Naive thymus-derived CD4-positive, alpha-beta T cell (primary cell): ENCODE data around the gene LYPD5. TPM values are rescaled to one million over a fixed set of nuclear protein-coding genes. Genes with fewer than 3 reads are reported as not detected.

Source experiments
- ATAC-seq: fragments of 150-1000 bp; cut with Tn5 transposase; 2 replicates; pipeline ENCODE4 v1.10.0; 2021; ENCODE audit warnings: mild to moderate bottlenecking, moderate library complexity
- CTCF ChIA-PET: fragments of 350-600 bp; sonication (Branson Sonifier 250); formaldehyde crosslinking; loops from one replicate; lab custom pipeline; 2021; ENCODE audit warnings: antibody characterized with exemption; lab: Charles Lee
- POLR2A ChIA-PET: fragments of 350-600 bp; sonication (Branson Sonifier 250); formaldehyde crosslinking; loops from one replicate; lab custom pipeline; 2021; ENCODE audit warnings: antibody characterized with exemption, inconsistent platforms; lab: Charles Lee
- DNase-seq, 9 donors: peaks; one replicate each; pipeline versions ENCODE4 v3.0.0 to v3.0.0-alpha.2; 2020 to 2022; ENCODE audit warnings: mixed read lengths in 1 of 9
- H3K27ac ChIP-seq: one replicate; pipeline ENCODE4 v1.7.0; 2013; ENCODE audit warnings: mild to moderate bottlenecking, low read depth, low read length, moderate library complexity
- H3K27me3 ChIP-seq, 2 donors: one replicate each; pipeline ENCODE4 v1.7.0; 2013; ENCODE audit warnings: low read length in 2 of 2, mild to moderate bottlenecking in 2 of 2, moderate library complexity in 2 of 2; ENCODE audit not compliant: control insufficient read depth in 2 of 2, insufficient read depth in 2 of 2
- H3K36me3 ChIP-seq, 3 experiments: 1 replicate in 2 of 3; 2 replicates in 1 of 3; pipeline ENCODE4 v1.7.0; 2013; ENCODE audit warnings: low read length in 3 of 3, mild to moderate bottlenecking in 3 of 3, moderate library complexity in 1 of 3; ENCODE audit not compliant: insufficient read depth in 3 of 3, control insufficient read depth in 2 of 3
- H3K4me1 ChIP-seq, 2 donors: one replicate each; pipeline ENCODE4 v1.7.0; 2013; ENCODE audit warnings: low read length in 2 of 2, mild to moderate bottlenecking in 2 of 2, moderate library complexity in 1 of 2; ENCODE audit not compliant: control insufficient read depth in 2 of 2, insufficient read depth in 2 of 2
- H3K4me3 ChIP-seq: 2 replicates; pipeline ENCODE4 v1.7.0; 2013; ENCODE audit warnings: mild to moderate bottlenecking, low read length
- H3K9me3 ChIP-seq, 3 experiments: 1 replicate in 2 of 3; 2 replicates in 1 of 3; pipeline ENCODE4 v1.7.0; 2013; ENCODE audit warnings: low read length in 3 of 3; ENCODE audit not compliant: control insufficient read depth in 2 of 3
- H3K27ac Mint-ChIP-seq, 9 donors: one replicate each; pipeline ENCODE4 v1.8.0; 2020 to 2022; ENCODE audit warnings: mixed read lengths in 9 of 9, mild to moderate bottlenecking in 8 of 9, moderate library complexity in 5 of 9, inconsistent platforms in 2 of 9
- H3K27me3 Mint-ChIP-seq, 5 donors: one replicate each; pipeline ENCODE4 v1.8.0; 2021 to 2022; ENCODE audit warnings: mixed read lengths in 5 of 5, mild to moderate bottlenecking in 1 of 5
- H3K36me3 Mint-ChIP-seq, 5 donors: one replicate each; pipeline ENCODE4 v1.8.0; 2020 to 2022; ENCODE audit warnings: mixed read lengths in 5 of 5, mild to moderate bottlenecking in 3 of 5, inconsistent platforms in 1 of 5
- H3K4me1 Mint-ChIP-seq, 7 donors: one replicate each; pipeline ENCODE4 v1.8.0; 2020 to 2022; ENCODE audit warnings: mixed read lengths in 7 of 7, mild to moderate bottlenecking in 3 of 7, inconsistent platforms in 1 of 7
- H3K4me3 Mint-ChIP-seq, 10 donors: one replicate each; pipeline ENCODE4 v1.8.0; 2020 to 2022; ENCODE audit warnings: mild to moderate bottlenecking in 10 of 10, mixed read lengths in 10 of 10, moderate library complexity in 6 of 10, inconsistent platforms in 2 of 10
- H3K9me3 Mint-ChIP-seq, 11 donors: one replicate each; pipeline ENCODE4 v1.8.0; 2020 to 2022; ENCODE audit warnings: mixed read lengths in 11 of 11, mild to moderate bottlenecking in 4 of 11, inconsistent platforms in 1 of 11, moderate library complexity in 1 of 11
- intact Hi-C, 2 donors: fragments of 100-400 bp; cut with micrococcal nuclease; formaldehyde crosslinking; loops; one replicate each; pipeline ENCODE4 v1.15.1; 2023
- polyA plus RNA-seq, 2 donors: library from polyadenylated mRNA; unstranded; fragments of 300-500 nt; fragmentation: Illumina TruSeq; gene quantifications; one replicate each; pipeline ENCODE4 v1.2.3, GENCODE V29; 2021
- total RNA-seq, 6 experiments: library from RNA in 5 of 6; stranded (reverse) in 5 of 6; gene quantifications; 1 replicate in 5 of 6; 2 replicates in 1 of 6; pipeline ENCODE4 v1.2.3 and lab custom pipeline; 2021 to 2026

Gene LYPD5
- total and polyA plus RNA-seq, 7 experiments from 2014 or later, result 0.19 to 0.89 (median 0.44) TPM; not detected in 1

DNA sequence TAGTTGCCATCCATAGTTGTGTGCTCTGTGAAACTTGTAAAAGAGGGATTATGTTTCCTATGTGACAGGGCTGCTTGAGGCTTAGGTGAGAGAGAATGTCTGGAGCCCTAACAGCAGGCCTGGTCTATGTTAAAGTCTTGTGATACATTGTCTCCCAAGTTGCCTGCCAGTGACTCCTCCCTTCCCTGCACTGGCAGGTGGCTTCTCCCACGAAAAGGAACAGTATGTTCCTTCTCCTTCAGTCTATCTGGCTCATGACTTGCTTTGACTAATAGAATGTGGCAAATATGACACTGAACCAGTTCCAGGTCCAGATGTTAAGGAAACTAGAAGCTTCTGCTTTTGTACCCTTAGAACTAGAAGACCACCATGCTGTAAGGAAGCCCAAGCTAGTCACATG is 15.6 kb downstream of the LYPD5 start:
- DNase-seq (no peak), ATAC-seq (no peak)
- no peaks in the 10 kb centered on the region for H3K9me3 Mint-ChIP-seq
- no peak overlapping the region for H3K4me3 Mint-ChIP-seq
- Histone ChIP-seq H3K36me3 (no peaks in the 10 kb centered on the region), H3K27ac (no peak overlapping the region), H3K4me1 (peaks cover 11 to 24% of the 10 kb centered on the region in 2 donors), H3K9me3 (no peaks in the 10 kb centered on the region), H3K27me3 (no peaks in the 10 kb centered on the region), H3K4me3 (no peak overlapping the region)
- H3K27me3 Mint-ChIP-seq, result peaks cover 3 to 13% (median 6%) of the 10 kb centered on the region in 5 donors
- no peak overlapping the region for H3K27ac Mint-ChIP-seq
- CTCF ChIA-PET, result interaction anchor here (0.7 to 1.1 kb wide), 3 partner anchors 20 to 93 kb away, joined by 3 to 5 read pairs (median 4); no protein-coding TSS in a partner anchor
- intact Hi-C loops, result loop anchor here (10.0 kb wide), 2 partner anchors 262 to 352 kb away; partner anchors contain the start of gene ETHE1 (in 1 of the 2)
- POLR2A ChIA-PET, result no interaction called here
- peaks cover 0 to 4% (median 0%) of the 10 kb centered on the region in 5 donors for H3K36me3 Mint-ChIP-seq
- peaks cover 18 to 40% (median 32%) of the 10 kb centered on the region in 7 donors for H3K4me1 Mint-ChIP-seq

DNA sequence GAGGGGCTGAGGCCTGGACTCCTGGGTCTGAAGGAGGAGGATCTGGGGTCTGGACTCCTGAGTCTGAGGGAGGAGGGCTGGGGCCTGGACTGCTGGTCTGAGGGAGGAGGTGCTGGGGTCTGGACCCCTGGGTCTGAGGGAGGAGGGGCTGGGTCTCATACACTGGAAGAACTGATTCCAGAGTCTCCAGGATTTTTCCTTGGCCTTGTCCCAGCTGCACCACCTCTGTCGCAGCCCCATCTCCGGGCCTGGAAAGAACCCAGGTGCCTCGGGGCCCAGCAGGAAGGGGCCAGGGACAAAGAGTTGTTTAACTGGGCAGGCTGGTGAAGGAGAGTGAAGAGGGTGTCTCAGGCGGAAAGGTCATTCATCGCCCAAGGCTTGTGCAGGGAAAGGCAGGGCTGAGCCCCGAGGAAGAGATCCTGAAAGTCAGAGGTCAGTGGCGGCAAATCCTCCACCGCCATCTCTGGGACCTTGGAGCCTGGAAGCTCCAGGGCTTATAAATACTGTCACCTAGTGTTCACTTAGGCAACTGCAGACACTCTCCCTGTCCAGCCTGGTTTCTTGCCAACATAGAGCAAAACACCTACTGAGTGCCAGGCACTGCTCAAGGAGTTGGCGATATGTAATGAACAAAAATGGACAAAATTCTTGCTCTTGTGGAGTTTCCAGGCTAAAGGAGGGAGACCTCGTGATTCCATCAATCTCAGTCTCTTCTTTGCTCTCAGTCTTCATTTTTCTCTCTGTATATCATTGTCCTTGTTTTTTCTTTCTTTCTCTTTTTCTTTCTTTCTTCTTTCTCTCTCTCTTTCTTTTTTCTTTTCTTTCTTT is 17.1 kb downstream of the LYPD5 start:
- intact Hi-C loops, result loop anchor here (1.0 to 10.0 kb wide), 11 partner anchors 19 to 967 kb away; partner anchors contain the start of genes ETHE1 (in 1 of the 2), IRGQ (in 1 of the 2), PLAUR (in 1 of the 2) and SMG9 (in 1 of the 2)
- peak overlapping the region; percentile 72 for H3K27ac ChIP-seq
- H3K4me1 ChIP-seq, result peaks cover 21 to 30% of the 10 kb centered on the region in 2 donors
- no peaks in the 10 kb centered on the region for H3K36me3 ChIP-seq
- Mint-ChIP-seq H3K36me3 (peaks cover 0 to 4% (median 0%) of the 10 kb centered on the region in 5 donors), H3K4me1 (peaks cover 27 to 49% (median 40%) of the 10 kb centered on the region in 7 donors), H3K9me3 (no peaks in the 10 kb centered on the region), H3K27me3 (peaks cover 0 to 6% (median 6%) of the 10 kb centered on the region in 5 donors), H3K27ac (peak overlapping the region; percentile 87 to 98 (median 95)), H3K4me3 (peak overlapping the region; percentile 43 to 85 (median 70))
- ATAC-seq, result peak; percentile 75
- peak in 8 of 9 donors; percentile 29 to 68 (median 56) for DNase-seq
- CTCF ChIA-PET, result interaction anchor here (0.8 to 2.5 kb wide), 4 partner anchors 39 to 190 kb away, joined by 3 to 34 read pairs (median 3); no protein-coding TSS in a partner anchor
- POLR2A ChIA-PET, result interaction anchor here (0.6 to 2.3 kb wide), 5 partner anchors 19 to 43 kb away, joined by 3 to 16 read pairs (median 5); no protein-coding TSS in a partner anchor
- H3K9me3 ChIP-seq, result no peaks in the 10 kb centered on the region
- peak overlapping the region; percentile 12 for H3K4me3 ChIP-seq
- H3K27me3 ChIP-seq, result no peaks in the 10 kb centered on the region

DNA sequence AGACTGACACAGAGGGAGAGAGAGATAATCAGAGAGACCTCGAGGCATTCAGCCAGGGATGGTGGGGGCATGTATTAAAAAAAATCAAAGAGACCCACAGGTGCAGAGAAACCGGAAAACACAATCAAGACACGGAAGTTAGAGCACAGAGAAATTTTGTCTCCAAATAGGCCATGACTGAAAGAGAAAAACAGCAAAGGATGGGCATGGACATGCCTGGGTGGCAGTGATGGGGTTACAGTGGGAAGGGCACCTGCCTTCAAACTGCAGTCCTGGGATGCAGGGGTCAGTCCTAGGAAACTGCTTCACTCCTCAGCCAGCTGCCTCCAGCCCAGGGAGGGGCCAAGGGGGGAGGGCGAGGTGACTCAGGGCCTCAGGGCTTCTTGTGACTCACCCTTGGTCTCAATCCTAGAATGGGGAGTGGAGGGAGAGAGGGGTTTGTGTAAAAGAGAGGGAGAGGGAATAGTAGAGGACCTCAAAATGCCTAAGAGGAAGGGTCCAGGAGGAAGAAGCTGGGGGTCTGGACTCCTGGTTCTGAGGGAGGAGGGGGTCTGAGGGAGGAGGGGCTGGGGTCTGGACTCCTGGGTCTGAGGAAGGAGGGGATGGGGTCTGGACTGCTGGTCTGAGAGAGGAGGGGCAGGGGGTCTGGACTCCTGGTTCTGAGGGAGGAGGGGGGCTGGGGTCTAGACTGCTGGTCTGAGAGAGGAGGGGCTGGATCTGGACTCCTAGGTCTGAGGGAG is 17.8 kb downstream of the LYPD5 start:
- Mint-ChIP-seq H3K36me3 (peaks cover 0 to 4% (median 0%) of the 10 kb centered on the region in 5 donors), H3K4me3 (peak overlapping the region; percentile 59 to 86 (median 75)), H3K9me3 (no peaks in the 10 kb centered on the region), H3K27ac (peak overlapping the region; percentile 91 to 98 (median 95)), H3K4me1 (peaks cover 32 to 57% (median 47%) of the 10 kb centered on the region in 7 donors), H3K27me3 (peaks cover 0 to 6% (median 6%) of the 10 kb centered on the region in 5 donors)
- peak overlapping the region; percentile 72 for H3K27ac ChIP-seq
- intact Hi-C loops, result loop anchor here (1.0 to 10.0 kb wide), 8 partner anchors 24 to 968 kb away; partner anchors contain the start of genes ETHE1 (in 1 of the 2), IRGQ (in 1 of the 2), SMG9 (in 1 of the 2) and ZNF576 (in 1 of the 2)
- peaks cover 21 to 30% of the 10 kb centered on the region in 2 donors for H3K4me1 ChIP-seq
- no peaks in the 10 kb centered on the region for H3K36me3 ChIP-seq
- peak overlapping the region; percentile 12 for H3K4me3 ChIP-seq
- peak; percentile 50 for ATAC-seq
- POLR2A ChIA-PET, result interaction anchor here (0.6 to 2.3 kb wide), 5 partner anchors 19 to 39 kb away, joined by 3 to 16 read pairs (median 4); no protein-coding TSS in a partner anchor
- no peaks in the 10 kb centered on the region for H3K27me3 ChIP-seq
- no peaks in the 10 kb centered on the region for H3K9me3 ChIP-seq
- CTCF ChIA-PET, result interaction anchor here (0.8 to 2.5 kb wide), 4 partner anchors 39 to 189 kb away, joined by 3 to 34 read pairs (median 3); no protein-coding TSS in a partner anchor
- DNase-seq, result peak; percentile 30 to 71 (median 47)

DNA sequence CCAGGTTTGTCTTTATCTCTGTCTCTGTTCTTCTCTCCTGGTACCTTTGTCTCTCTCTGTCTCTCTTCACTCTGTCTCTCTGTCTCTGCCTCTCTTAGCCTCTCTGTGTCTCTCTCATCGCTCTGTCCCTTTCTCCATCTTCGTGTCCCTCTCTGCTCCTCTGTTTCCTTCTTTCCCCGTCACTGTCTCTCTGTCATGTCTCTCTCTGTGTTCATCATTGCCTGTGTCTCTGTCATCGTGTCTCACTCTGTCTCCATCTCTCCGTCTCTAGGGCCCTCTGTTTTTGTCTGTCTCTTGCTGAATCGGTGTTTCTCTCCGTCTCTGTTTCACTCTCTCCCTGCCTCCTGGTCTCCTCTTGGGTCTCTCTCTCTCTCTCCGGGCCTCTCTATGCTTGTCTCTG is 18.6 kb downstream of the LYPD5 start:
- Histone ChIP-seq H3K27me3 (no peaks in the 10 kb centered on the region), H3K36me3 (no peaks in the 10 kb centered on the region), H3K4me3 (peak overlapping the region; percentile 10), H3K27ac (peak overlapping the region; percentile 72), H3K4me1 (peaks cover 27 to 36% of the 10 kb centered on the region in 2 donors), H3K9me3 (no peaks in the 10 kb centered on the region)
- Mint-ChIP-seq H3K4me1 (peaks cover 35 to 64% (median 54%) of the 10 kb centered on the region in 7 donors), H3K4me3 (peak overlapping the region; percentile 9 to 86 (median 75)), H3K27ac (peak overlapping the region; percentile 91 to 98 (median 95)), H3K9me3 (no peaks in the 10 kb centered on the region), H3K36me3 (peaks cover 0 to 4% (median 0%) of the 10 kb centered on the region in 5 donors), H3K27me3 (peaks cover 0 to 1% (median under 1%) of the 10 kb centered on the region in 5 donors)
- POLR2A ChIA-PET, result interaction anchor here (2.3 kb wide), 1 partner anchor 18 kb away, joined by 16 read pairs; no protein-coding TSS in a partner anchor
- CTCF ChIA-PET, result interaction anchor here (1.0 to 2.5 kb wide), 2 partner anchors 38 to 42 kb away, joined by 4 to 34 read pairs; no protein-coding TSS in a partner anchor
- intact Hi-C loops, result loop anchor here (1.0 to 10.0 kb wide), 8 partner anchors 25 to 969 kb away; partner anchors contain the start of genes ETHE1 (in 1 of the 2), IRGQ (in 1 of the 2), SMG9 (in 1 of the 2) and ZNF576 (in 1 of the 2)
- DNase-seq, result no peak
- no peak for ATAC-seq

DNA sequence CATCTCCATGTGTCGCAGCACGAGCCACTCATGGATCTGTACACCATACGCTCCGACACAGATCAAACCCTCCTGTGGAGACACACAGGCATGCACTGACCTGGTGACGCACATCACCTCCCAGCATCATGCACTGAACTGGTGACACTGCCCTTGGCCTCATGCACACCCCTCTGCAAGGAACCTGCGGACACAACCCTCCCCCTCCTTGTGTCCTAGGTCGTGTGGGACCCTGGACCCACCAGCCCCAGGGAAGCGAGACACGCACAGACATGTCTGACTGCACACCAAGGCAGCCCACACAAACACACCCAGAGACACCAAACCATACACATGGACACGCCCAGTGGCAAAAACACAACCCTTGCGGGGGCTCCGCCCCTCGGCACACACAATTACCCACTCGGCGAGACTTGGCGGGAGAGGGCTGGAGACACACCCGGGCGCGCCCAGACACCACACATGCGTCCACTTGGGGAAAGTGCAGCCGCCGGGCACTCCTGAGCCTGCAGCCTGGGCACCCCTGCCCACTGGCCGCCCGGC is 19.5 kb downstream of the LYPD5 start:
- H3K27me3 ChIP-seq, result no peaks in the 10 kb centered on the region
- H3K9me3 ChIP-seq, result no peaks in the 10 kb centered on the region
- ATAC-seq (no peak), DNase-seq (no peak)
- intact Hi-C loops, result loop anchor here (5.0 to 10.0 kb wide), 3 partner anchors 258 to 970 kb away; partner anchors contain the start of gene ETHE1 (in 1 of the 2)
- H3K27me3 Mint-ChIP-seq, result no peaks in the 10 kb centered on the region
- no peak overlapping the region for H3K4me3 ChIP-seq
- H3K27ac Mint-ChIP-seq, result peak overlapping the region; percentile 10 to 95 (median 89)
- H3K36me3 Mint-ChIP-seq, result peaks cover 0 to 4% (median 0%) of the 10 kb centered on the region in 5 donors
- POLR2A ChIA-PET, result no interaction called here
- H3K27ac ChIP-seq, result peak overlapping the region; percentile 32
- peaks cover 31 to 44% of the 10 kb centered on the region in 2 donors for H3K4me1 ChIP-seq
- no peaks in the 10 kb centered on the region for H3K36me3 ChIP-seq
- peaks cover 44 to 73% (median 63%) of the 10 kb centered on the region in 7 donors for H3K4me1 Mint-ChIP-seq
- H3K4me3 Mint-ChIP-seq, result peak overlapping the region in 6 of 10 donors; percentile 4 to 77 (median 48)
- CTCF ChIA-PET, result interaction anchor here (1.0 kb wide), 1 partner anchor 41 kb away, joined by 4 read pairs; no protein-coding TSS in a partner anchor
- no peaks in the 10 kb centered on the region for H3K9me3 Mint-ChIP-seq
